Common myeloid progenitor, CD34-positive (primary cell): ENCODE results near the gene ARG2.

Experiments used
- CTCF ChIA-PET: fragments of 350-600 bp; sonication (Branson Sonifier 250); formaldehyde crosslinking; loops from one replicate; lab custom pipeline; 2021; ENCODE audit warnings: antibody characterized with exemption; lab: Charles Lee
- POLR2A ChIA-PET: fragments of 350-600 bp; sonication (Branson Sonifier 250); formaldehyde crosslinking; loops from one replicate; lab custom pipeline; 2021; ENCODE audit warnings: antibody characterized with exemption; lab: Charles Lee
- DNase-seq, 3 donors: peaks; one replicate each; pipeline versions ENCODE4 v3.0.0 to v3.0.0-alpha.2; 2013
- H3K27ac ChIP-seq, 2 experiments: 1 replicate in 1 of 2; 2 replicates in 1 of 2; pipeline ENCODE4 v1.7.0; 2013; ENCODE audit warnings: inconsistent platforms in 2 of 2, low read length in 2 of 2, mild to moderate bottlenecking in 2 of 2, low read depth in 1 of 2, moderate library complexity in 1 of 2; ENCODE audit not compliant: severe bottlenecking in 2 of 2, insufficient read depth in 1 of 2, poor library complexity in 1 of 2
- H3K27me3 ChIP-seq, 5 experiments: replicated peaks in 2 of 5; 1 replicate in 3 of 5; 2 replicates in 2 of 5; pipeline versions ENCODE4 v1.6.1 to v1.7.0; 2013; ENCODE audit warnings: low read length in 4 of 5, mild to moderate bottlenecking in 2 of 5, moderate library complexity in 2 of 5, inconsistent platforms in 1 of 5; ENCODE audit not compliant: insufficient read depth in 5 of 5, control insufficient read depth in 4 of 5
- H3K36me3 ChIP-seq, 4 experiments: 1 replicate in 2 of 4; 2 replicates in 2 of 4; pipeline versions ENCODE4 v1.6.1 to v1.7.0; 2013; ENCODE audit warnings: low read length in 3 of 4, control low read depth in 1 of 4, mild to moderate bottlenecking in 1 of 4; ENCODE audit not compliant: control insufficient read depth in 4 of 4, insufficient read depth in 4 of 4
- H3K4me1 ChIP-seq, 4 experiments: 1 replicate in 3 of 4; 2 replicates in 1 of 4; pipeline versions ENCODE4 v1.6.1 to v1.7.1; 2013; ENCODE audit warnings: low read length in 3 of 4, mild to moderate bottlenecking in 3 of 4, control low read depth in 1 of 4, inconsistent platforms in 1 of 4, moderate library complexity in 1 of 4; ENCODE audit not compliant: control insufficient read depth in 4 of 4, insufficient read depth in 4 of 4; ENCODE audit errors: control extremely low read depth in 1 of 4
- H3K4me3 ChIP-seq, 7 experiments: 1 replicate in 4 of 7; 2 replicates in 3 of 7; pipeline versions ENCODE4 v1.5.1 to v1.7.0; 2013; ENCODE audit warnings: mild to moderate bottlenecking in 7 of 7, low read length in 6 of 7, moderate library complexity in 6 of 7, inconsistent platforms in 2 of 7, low read depth in 2 of 7, control low read depth in 1 of 7; ENCODE audit not compliant: insufficient read depth in 4 of 7, control insufficient read depth in 1 of 7; ENCODE audit errors: extremely low read depth in 1 of 7
- H3K9me3 ChIP-seq, 5 experiments: 1 replicate in 4 of 5; 2 replicates in 1 of 5; pipeline versions ENCODE4 v1.6.1 to v1.7.1; 2013; ENCODE audit warnings: low read length in 4 of 5, mild to moderate bottlenecking in 2 of 5, inconsistent platforms in 1 of 5, low read depth in 1 of 5, moderate library complexity in 1 of 5; ENCODE audit not compliant: control insufficient read depth in 4 of 5, insufficient read depth in 2 of 5; ENCODE audit errors: control extremely low read depth in 1 of 5
- WGBS: methylation state at CpG from one replicate; pipeline ENCODE4 v1.1.5; 2013; ENCODE audit not compliant: insufficient coverage; 5-methylcytosine and 5-hydroxymethylcytosine counted together

ARG2 gene

DNA sequence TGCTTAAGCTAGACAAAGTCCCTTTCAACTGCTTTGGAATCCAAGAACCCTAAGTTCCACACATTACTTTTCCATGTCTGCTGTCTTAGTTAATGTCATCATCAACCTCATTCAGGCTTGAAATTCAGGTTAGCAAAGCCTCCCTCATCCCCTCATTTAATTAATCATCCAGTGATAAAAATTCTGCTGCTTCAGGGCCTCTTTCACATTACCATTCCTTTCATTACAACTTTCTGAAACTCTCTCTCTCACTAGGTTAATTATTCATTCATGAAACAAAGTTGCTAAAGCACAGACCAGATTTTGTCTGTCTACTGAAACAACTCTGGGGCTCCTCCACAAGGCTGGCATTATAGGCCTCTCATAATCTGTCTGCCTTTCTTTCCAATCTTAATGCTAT lies 64.1 kb downstream of the ARG2 start:
- Histone ChIP-seq H3K27ac (no peak overlapping the region), H3K36me3 (peaks cover 6 to 72% (median 43%) of the 10 kb centered on the region in 4 experiments), H3K27me3 (no peaks in the 10 kb centered on the region), H3K4me1 (peaks cover 0 to 9% (median 1%) of the 10 kb centered on the region in 4 experiments), H3K4me3 (no peak overlapping the region), H3K9me3 (no peaks in the 10 kb centered on the region)
- no peak for DNase-seq
- ChIA-PET CTCF (interaction anchor here (0.7 to 2.0 kb wide), 3 partner anchors 9 to 103 kb away, joined by 3 to 7 read pairs (median 4); partner anchors contain the start of gene VTI1B), POLR2A (no interaction called here)

DNA sequence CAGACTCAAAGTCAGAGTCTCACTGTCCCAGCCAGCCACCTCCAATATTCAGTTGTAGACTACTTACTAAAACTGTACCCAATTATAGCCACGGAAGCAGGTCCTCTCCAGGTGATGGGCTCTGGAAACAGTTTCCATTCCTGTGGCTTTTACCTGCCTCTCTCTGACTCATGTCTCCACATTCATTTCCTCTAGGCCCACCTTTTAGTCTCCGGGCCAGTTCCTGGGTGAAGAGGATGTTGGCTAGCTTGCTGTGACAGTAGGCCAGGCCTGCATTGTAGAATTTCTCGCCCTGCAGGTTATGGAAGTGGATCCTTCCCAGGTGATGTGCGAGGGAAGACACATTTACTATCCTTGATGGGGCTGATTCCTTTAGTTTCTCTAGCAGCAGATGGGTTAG lies 70.3 kb downstream of the ARG2 start:
- peaks cover 6 to 73% (median 51%) of the 10 kb centered on the region in 4 experiments for H3K36me3 ChIP-seq
- H3K9me3 ChIP-seq: no peaks in the 10 kb centered on the region
- 100% methylated on average over 3 of the region's 4 CpGs for WGBS
- no peak overlapping the region for H3K27ac ChIP-seq
- no peak overlapping the region for H3K4me3 ChIP-seq
- peaks cover 0 to 10% (median 10%) of the 10 kb centered on the region in 4 experiments for H3K4me1 ChIP-seq
- CTCF ChIA-PET: no interaction called here
- DNase-seq: no peak
- POLR2A ChIA-PET: no interaction called here
- H3K27me3 ChIP-seq: no peaks in the 10 kb centered on the region

DNA sequence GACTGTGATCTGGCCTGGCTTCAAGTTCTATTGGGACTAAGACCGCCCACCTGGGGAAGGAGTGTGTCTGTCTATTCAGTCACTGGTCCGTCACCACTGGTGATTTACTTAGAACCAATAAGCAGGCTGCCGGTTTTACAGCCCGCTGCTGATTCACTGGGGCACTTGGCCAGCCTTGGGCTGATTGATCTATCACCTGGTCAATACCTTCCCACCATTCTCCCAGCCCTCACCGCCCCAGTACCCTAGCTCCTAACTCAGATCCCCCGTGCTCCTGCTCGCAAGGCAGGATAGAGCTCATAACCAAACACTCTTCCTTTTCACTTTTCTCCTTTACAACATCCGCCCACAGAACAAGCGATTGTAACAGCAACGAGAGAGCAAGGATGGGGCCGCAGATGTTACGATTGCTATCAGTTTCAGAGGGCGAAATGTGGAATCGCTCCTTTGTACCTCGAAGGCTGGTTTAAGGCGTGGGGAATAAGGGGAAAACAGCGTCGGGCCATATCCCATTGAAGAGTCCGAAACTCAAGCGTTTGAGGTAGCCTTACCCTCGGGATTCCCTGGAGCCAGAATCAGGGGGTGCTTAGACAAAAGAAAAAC lies 75.2 kb downstream of the ARG2 start:
- Histone ChIP-seq H3K36me3 (peaks cover 3 to 35% (median 21%) of the 10 kb centered on the region in 4 experiments), H3K4me1 (peaks cover 0 to 11% (median 11%) of the 10 kb centered on the region in 4 experiments), H3K27ac (peak overlapping the region; percentile 74 to 89), H3K4me3 (peak overlapping the region; percentile 62 to 99 (median 91)), H3K9me3 (no peaks in the 10 kb centered on the region), H3K27me3 (no peaks in the 10 kb centered on the region)
- CTCF ChIA-PET: interaction anchor here (0.6 to 2.6 kb wide), 12 partner anchors 9 to 113 kb away, joined by 3 to 6 read pairs (median 3); partner anchors contain the start of gene VTI1B
- WGBS: 0% methylated on average over 16 of the region's 21 CpGs
- peak; percentile 78 to 91 (median 86) for DNase-seq
- POLR2A ChIA-PET: interaction anchor here (1.4 kb wide), 1 partner anchor 21 kb away, joined by 8 read pairs; no protein-coding TSS in a partner anchor

DNA sequence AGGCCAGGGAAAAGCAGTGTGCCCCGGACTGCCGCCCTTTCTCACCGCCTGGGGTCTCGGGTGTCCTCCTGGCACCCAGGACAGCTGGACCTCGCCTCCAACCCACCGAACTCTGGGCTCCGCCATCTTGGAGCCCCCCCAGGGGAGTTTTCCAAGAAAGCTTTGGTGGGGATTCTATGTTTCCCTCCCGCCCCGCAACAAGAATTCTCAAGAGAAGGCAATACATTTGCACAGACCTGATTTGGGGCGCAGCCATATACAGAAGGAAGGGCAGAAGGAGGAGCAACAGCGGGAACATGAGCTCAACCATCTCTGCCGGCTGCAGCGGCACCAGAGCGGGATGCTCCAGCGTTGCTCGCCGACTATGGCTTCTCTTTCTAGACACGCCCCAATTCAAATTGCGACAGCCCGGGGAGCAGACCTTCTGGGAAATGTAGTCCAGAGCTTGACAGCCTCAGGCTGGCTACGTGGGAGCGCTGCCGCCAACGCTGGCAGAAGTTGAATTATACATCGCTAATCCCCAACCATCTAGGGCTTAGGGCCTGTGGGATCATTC lies 75.8 kb downstream of the ARG2 start, which contains the start of gene RDH11:
Gene RDH11, minus strand, starts transcription at position 371 of the 556 bp plus-strand sequence. Its CDS starts 61 bp downstream, at position 310.
- no peaks in the 10 kb centered on the region for H3K27me3 ChIP-seq
- no peaks in the 10 kb centered on the region for H3K9me3 ChIP-seq
- H3K36me3 ChIP-seq: peaks cover 3 to 29% (median 15%) of the 10 kb centered on the region in 4 experiments
- WGBS: 0% methylated on average over 16 of the region's 25 CpGs
- DNase-seq: peak; percentile 90 to 94 (median 93)
- ChIA-PET POLR2A (interaction anchor here (1.4 kb wide), 1 partner anchor 22 kb away, joined by 8 read pairs; no protein-coding TSS in a partner anchor), CTCF (interaction anchor here (0.9 to 1.6 kb wide), 9 partner anchors 9 to 114 kb away, joined by 3 to 6 read pairs (median 3); no protein-coding TSS in a partner anchor)
- peaks cover 0 to 11% (median 11%) of the 10 kb centered on the region in 4 experiments for H3K4me1 ChIP-seq
- peak within 1 kb of the TSS; percentile 62 to 99 (median 91) for H3K4me3 ChIP-seq
- peak within 1 kb of the TSS; percentile 74 to 89 for H3K27ac ChIP-seq

DNA sequence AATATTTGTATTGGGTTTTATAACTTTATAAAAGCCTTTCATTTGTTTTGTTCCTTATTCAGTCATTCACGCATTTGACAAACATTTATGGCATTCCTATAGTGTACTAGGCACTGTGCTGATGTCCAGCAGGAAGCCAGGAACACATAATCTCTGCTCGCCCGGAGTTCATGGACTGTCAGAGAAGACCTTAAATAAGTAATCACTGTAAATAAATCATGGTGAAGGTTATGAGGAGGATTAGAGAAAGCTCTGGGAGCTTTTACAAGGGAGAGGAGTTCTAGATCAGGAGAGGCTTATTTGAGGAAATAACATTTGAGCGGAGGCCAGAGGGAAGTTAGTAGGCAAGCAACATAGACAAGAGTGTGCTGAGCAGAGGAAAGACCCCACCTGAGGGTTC lies 77.3 kb downstream of the ARG2 start:
- no peaks in the 10 kb centered on the region for H3K27me3 ChIP-seq
- H3K9me3 ChIP-seq: no peaks in the 10 kb centered on the region
- 90% methylated on average over 1 of the region's 4 CpGs for WGBS
- H3K4me3 ChIP-seq: no peak overlapping the region
- DNase-seq: no peak
- CTCF ChIA-PET: interaction anchor here (1.4 to 11.8 kb wide), 2 partner anchors 28 to 113 kb away, joined by 5 to 221 read pairs; no protein-coding TSS in a partner anchor
- H3K4me1 ChIP-seq: peaks cover 0 to 11% (median 11%) of the 10 kb centered on the region in 4 experiments
- POLR2A ChIA-PET: no interaction called here
- H3K27ac ChIP-seq: no peak overlapping the region
- H3K36me3 ChIP-seq: peaks cover 0 to 14% (median 4%) of the 10 kb centered on the region in 4 experiments

DNA sequence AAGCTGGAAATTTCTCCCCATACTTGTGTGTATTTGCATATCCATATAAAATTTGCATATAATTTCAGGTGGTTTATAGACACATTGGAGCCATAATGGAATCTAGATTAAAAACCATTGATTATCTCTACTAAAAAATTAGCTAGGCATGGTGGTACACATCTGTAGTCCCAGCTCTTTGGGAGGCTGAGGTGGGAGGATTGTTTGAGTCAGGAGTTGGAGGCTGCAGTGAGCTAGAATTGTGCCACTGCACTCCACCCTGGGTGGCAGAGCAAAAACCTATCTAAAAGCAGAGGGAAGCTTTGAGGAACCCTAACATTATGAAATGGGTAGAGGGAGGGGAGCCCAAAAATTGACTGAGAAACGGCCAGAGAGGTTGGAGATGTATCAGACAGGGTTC lies 78.5 kb downstream of the ARG2 start:
- no peaks in the 10 kb centered on the region for H3K9me3 ChIP-seq
- H3K4me1 ChIP-seq: peaks cover 0 to 11% (median 11%) of the 10 kb centered on the region in 4 experiments
- no peak overlapping the region for H3K27ac ChIP-seq
- DNase-seq: no peak
- WGBS: no CpG with 5 or more reads among the region's 1 CpG
- H3K4me3 ChIP-seq: no peak overlapping the region
- ChIA-PET CTCF (interaction anchor here (0.8 to 11.8 kb wide), 4 partner anchors 29 to 114 kb away, joined by 4 to 221 read pairs (median 4); partner anchors contain the start of gene PIGH), POLR2A (no interaction called here)
- no peaks in the 10 kb centered on the region for H3K27me3 ChIP-seq
- peaks cover 0 to 2% (median 0%) of the 10 kb centered on the region in 4 experiments for H3K36me3 ChIP-seq
